ENCODE data around the gene ITGA3. TPM values are rescaled to one million over a fixed set of nuclear protein-coding genes. Genes with fewer than 3 reads are reported as not detected.
A peak's percentile ranks its signal among the peaks of the same experiment; 100 is the strongest.

ITGA3 gene
- total RNA-seq, 4 donors from 2014 or later, result 38.9 to 96.7 (median 58.6) TPM

DNA sequence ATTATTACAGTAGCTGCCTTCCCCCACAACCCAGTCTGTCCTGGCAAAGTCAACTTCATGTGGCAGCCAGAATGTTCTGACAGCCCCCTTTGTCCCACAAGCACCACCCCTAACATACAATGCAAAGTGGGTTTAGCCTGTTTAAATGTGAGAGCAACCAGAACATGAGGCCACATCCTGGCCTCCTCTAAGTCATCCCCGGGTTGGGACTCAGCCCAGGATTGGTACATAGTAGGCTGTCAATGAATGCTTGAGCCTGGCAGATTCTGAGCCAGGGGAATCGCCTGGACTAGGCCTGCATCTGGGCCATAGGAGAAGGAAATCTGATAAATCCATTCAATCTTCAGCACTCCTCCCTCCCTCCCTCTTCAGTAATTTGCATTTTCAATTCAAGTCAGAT lies 4.3 kb upstream of the ITGA3 start:
- Histone ChIP-seq H3K36me3 (no peaks in the 10 kb centered on the region), H3K27ac (replicated peaks in 1 of 4) (no peak overlapping the region), H3K27me3 (no peaks in the 10 kb centered on the region), H3K9me3 (no peaks in the 10 kb centered on the region), H3K4me3 (no peak overlapping the region), H3K4me1 (peaks cover 13 to 49% (median 49%) of the 10 kb centered on the region in 4 donors)
- 75% methylated on average over 2 of the region's 2 CpGs for WGBS
- no peak for DNase-seq (ENCODE audit: extremely low spot score)
- intact Hi-C loops (cut with DNase I), result no loop called here
- no peak for TF ChIP-seq CTCF (IDR thresholded peaks at IDR 0.05)
- no peak for TF ChIP-seq EP300 (IDR thresholded peaks at IDR 0.05)
- no peak for TF ChIP-seq POLR2AphosphoS5 (IDR thresholded peaks at IDR 0.05)
- no peak for TF ChIP-seq POLR2A (IDR thresholded peaks at IDR 0.05; ENCODE audit: low read depth)

DNA sequence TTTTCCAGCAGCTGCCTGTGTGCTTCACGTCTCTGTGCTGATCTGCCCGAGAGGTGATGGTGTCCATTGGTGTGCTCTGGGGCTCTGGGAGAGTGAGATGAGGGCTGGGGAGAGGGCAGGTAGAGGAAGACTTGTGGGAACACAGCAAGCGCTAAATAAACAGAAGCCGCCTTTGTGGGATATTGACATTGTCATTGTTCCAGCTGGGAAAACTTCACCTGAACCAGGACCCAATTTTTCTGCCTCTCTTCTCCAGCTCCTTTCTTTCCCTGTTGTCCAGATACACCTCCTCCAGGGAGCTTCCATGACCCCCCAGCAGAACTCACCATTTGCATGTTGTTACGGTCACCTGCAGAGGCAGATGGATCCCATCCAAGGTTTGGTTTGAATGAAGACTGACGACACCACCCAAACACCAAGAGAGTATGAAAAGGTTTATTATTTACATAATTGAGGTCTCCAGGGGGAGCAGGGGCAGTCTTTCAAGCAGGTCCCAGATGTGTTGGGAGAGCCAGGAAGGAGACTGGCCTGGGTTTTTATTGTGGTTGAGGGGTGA lies 3.6 kb upstream of the ITGA3 start:
- Histone ChIP-seq H3K27ac (replicated peaks in 1 of 4) (no peak overlapping the region), H3K4me3 (no peak overlapping the region), H3K4me1 (peaks cover 20 to 56% (median 49%) of the 10 kb centered on the region in 4 donors), H3K9me3 (no peaks in the 10 kb centered on the region), H3K36me3 (no peaks in the 10 kb centered on the region), H3K27me3 (no peaks in the 10 kb centered on the region)
- WGBS, result 91% methylated on average over 6 of the region's 6 CpGs
- intact Hi-C loops (cut with DNase I), result no loop called here
- DNase-seq (ENCODE audit: extremely low spot score), result no peak
- TF ChIP-seq POLR2AphosphoS5 (IDR thresholded peaks at IDR 0.05) (no peak), EP300 (IDR thresholded peaks at IDR 0.05) (no peak), CTCF (IDR thresholded peaks at IDR 0.05) (no peak), POLR2A (IDR thresholded peaks at IDR 0.05; ENCODE audit: low read depth) (no peak)

- intact Hi-C loops (cut with DNase I), result no loop called here
- H3K4me1 ChIP-seq, result peaks cover 27 to 56% (median 51%) of the 10 kb centered on the region in 4 donors
- 63% methylated on average over 7 of the region's 7 CpGs for WGBS
- DNase-seq (ENCODE audit: extremely low spot score), result no peak
- H3K27ac ChIP-seq (replicated peaks in 1 of 4), result no peak overlapping the region
- TF ChIP-seq POLR2A (IDR thresholded peaks at IDR 0.05; ENCODE audit: low read depth), result no peak
- no peak for TF ChIP-seq POLR2AphosphoS5 (IDR thresholded peaks at IDR 0.05)
- TF ChIP-seq EP300 (IDR thresholded peaks at IDR 0.05), result no peak
- no peak for TF ChIP-seq CTCF (IDR thresholded peaks at IDR 0.05)
- H3K9me3 ChIP-seq, result no peaks in the 10 kb centered on the region
- H3K36me3 ChIP-seq, result no peaks in the 10 kb centered on the region
- no peak overlapping the region for H3K4me3 ChIP-seq
- H3K27me3 ChIP-seq, result no peaks in the 10 kb centered on the region
Measured at GRCh38 chr17:50052822-50053653, 2.9 kb upstream of the ITGA3 start.

- Histone ChIP-seq H3K27me3 (no peaks in the 10 kb centered on the region), H3K9me3 (no peaks in the 10 kb centered on the region), H3K4me3 (no peak overlapping the region), H3K36me3 (no peaks in the 10 kb centered on the region), H3K4me1 (peaks cover 31 to 58% (median 56%) of the 10 kb centered on the region in 4 donors), H3K27ac (replicated peaks in 1 of 4) (no peak overlapping the region)
- no peak for DNase-seq (ENCODE audit: extremely low spot score)
- TF ChIP-seq POLR2A (IDR thresholded peaks at IDR 0.05; ENCODE audit: low read depth), result no peak
- TF ChIP-seq EP300 (IDR thresholded peaks at IDR 0.05), result no peak
- TF ChIP-seq POLR2AphosphoS5 (IDR thresholded peaks at IDR 0.05), result no peak
- WGBS, result 94% methylated on average over 2 of the region's 3 CpGs
- intact Hi-C loops (cut with DNase I), result no loop called here
Measured at GRCh38 chr17:50053654-50053960, 2.3 kb upstream of the ITGA3 start.

- H3K4me3 ChIP-seq, result peak overlapping the region; percentile 72 to 95 (median 90)
- peak overlapping the region; percentile 91 to 97 (median 95) for H3K27ac ChIP-seq (replicated peaks in 1 of 4)
- no peak for TF ChIP-seq CTCF (IDR thresholded peaks at IDR 0.05)
- TF ChIP-seq POLR2AphosphoS5 (IDR thresholded peaks at IDR 0.05), result peak; percentile 9 to 67
- H3K9me3 ChIP-seq, result no peaks in the 10 kb centered on the region
- DNase-seq (ENCODE audit: extremely low spot score), result no peak
- H3K36me3 ChIP-seq, result no peaks in the 10 kb centered on the region
- 7% methylated on average over 14 of the region's 14 CpGs for WGBS
- H3K4me1 ChIP-seq, result peaks cover 45 to 72% (median 71%) of the 10 kb centered on the region in 4 donors
- H3K27me3 ChIP-seq, result no peaks in the 10 kb centered on the region
- intact Hi-C loops (cut with DNase I), result no loop called here
Measured at GRCh38 chr17:50055055-50055425, 870 bp upstream of the ITGA3 start.

All from esophagus muscularis mucosa (tissue), 4 donors.